HS-5 (cell line): ENCODE measurements around the gene FTSJ1.

Source experiments
- DNase-seq: peaks from one replicate; pipeline ENCODE4 v3.0.0-alpha.2; 2012; ENCODE audit warnings: low read depth

The FTSJ1 gene

DNA sequence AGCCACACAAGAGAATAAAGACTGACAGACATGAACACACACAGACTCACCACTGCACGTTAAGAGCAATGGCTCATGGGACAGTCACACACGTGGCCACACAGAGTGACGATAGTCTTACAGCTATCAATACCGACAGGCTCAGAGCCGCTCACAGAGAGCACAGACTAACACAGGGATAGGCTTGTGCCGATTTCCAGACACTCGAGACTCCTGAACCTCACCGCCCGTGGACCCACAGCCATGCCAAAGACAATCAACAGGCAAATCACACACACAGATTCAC is 5.2 kb upstream of the FTSJ1 start:
- no peak for DNase-seq

DNA sequence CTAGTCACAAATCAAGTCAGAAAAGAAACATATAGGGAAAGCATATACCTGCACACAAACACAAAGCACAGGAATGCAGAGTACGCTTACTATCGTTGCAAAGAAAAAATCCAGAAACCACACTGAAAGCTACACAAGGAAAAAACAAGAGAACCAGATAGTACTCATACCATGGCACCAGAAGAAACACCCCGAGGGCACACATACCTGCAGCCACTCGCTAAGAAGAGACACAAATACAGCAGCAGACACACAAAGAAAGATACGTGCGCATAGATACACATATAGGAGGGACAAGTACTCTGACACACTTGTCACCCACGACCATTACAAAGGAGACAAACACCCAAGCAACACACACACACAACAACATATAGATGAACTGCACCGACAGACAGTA is 4.5 kb upstream of the FTSJ1 start:
- no peak for DNase-seq

DNA sequence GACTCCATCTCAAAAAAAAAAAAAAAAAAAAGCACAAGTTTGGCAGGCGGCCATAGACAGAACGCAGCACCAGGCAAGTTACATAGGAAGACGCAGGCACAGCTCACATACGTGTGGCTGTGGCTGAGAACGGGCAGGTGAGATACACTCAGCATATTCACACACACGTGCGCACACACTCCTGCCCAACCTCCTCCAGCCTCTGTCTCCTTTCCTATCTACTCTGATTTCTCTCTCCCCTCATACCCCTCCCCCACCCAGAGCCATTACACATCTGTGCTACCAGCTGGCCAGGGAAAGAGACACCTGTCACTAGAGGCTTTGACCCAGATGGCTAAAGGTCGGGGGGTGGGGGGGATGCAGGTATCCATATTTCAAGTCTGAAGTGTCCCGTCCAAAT is 3.8 kb upstream of the FTSJ1 start:
- no peak for DNase-seq

DNA sequence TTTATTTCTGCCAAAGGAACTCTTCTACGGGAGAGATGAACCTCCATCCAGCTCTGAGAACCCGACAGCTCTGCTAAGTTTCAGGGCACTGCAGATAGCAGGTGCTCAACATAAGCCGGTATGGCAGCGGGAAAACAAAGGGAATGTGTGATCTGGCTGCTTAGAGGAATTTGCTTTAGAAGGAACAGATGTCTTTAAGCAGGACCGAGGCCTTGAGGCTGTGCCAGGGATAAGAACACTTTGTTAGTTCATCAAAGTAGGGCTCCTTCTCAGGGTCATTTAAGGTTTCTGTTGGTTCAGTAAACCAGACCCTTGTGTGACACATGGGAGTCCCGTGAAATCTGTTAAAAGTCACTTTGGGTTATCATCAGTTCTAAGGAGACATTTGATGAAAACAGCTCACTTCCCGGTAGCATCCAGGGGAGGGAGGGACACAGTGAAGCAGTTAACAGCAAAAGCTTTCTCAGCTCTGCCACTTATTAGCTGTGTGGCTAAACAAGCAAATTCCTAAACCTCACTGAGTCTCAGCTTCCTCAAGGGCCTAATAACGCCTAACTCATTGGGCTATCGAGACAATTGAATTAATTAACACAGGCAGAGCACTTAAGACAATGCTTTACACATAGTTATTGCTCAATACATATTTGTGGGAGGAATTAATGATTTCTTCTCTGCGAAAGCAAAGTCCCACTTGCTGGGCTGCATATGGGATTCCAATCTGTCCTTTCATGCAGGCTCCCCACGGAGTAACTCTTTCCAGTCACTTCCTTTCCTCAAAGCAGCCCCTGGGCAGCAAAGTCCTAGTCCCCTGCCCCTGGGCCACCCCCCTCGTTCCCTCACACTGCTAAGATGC is 2.9 kb upstream of the FTSJ1 start:
- DNase-seq, result no peak

DNA sequence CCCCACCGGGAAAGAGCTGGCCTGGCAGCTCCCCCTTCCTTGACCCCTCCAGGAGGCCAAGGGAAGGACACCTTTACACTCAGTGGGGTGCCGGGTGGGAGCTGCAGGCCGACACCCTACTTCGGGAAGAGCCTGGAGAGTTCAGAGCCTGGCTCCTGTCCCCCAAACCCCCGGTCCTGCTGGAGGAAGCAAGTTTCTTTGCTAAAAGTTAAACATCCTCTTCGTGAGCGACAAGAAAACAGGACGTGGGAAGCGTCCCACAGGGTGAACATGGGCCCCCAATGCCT is 2.4 kb upstream of the FTSJ1 start:
- DNase-seq, result no peak

DNA sequence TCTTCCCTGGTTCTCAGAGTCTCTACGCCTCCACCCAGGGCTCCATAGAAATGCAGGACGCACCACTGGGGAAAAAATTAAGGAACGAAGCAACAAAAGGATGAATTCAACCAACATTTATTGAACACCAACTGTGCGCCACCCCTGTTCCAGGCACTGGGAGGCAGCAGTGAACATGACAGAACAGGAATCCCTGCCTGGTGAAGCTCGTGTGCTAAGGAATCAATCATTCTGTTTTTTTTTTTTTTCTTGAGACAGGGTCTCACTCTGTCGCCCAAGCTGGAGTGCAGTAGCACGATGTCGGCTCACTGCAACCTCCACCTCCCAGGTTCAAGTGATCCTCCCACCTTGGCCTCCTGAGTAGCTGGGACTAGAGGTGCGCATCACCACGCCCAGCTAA is 1.9 kb upstream of the FTSJ1 start:
- DNase-seq, result no peak

DNA sequence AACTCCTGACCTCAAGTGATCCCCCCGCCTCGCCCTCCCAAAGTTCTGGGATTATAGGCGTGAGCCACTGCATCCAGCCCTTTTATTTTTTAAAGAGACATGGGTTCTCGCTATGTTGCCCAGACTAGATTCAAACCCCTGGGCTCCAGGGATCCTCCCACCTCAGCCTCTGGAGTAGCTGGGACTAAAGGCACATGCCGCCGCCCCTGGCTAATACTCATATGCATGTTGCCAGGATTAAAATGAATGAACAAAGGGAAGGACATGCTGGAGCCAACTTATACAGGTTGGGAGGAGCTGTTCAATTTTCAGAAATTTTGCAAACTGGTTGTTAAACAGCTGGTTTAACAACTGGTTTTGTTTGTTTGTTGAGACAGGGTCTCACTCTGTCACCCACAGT is 1.4 kb upstream of the FTSJ1 start:
- no peak for DNase-seq

DNA sequence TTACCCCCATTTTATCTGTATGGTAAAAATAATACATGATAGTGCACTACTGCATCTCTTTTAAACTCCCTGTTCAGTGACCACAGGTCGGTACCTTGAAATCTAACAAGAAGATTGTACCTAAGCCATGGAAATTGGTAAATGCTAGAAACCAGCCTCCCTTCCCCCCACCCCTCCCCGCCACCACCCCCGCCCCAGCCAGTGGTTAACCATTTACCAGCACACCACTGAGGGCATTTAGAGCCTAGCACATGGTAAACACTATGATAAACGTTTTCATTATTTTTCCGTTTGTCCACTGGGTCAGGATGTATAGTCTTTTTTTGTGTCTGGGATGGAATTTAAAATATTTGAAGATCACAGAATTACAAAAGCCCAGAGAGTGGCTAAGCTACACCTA is 703 bp upstream of the FTSJ1 start:
- DNase-seq, result no peak

DNA sequence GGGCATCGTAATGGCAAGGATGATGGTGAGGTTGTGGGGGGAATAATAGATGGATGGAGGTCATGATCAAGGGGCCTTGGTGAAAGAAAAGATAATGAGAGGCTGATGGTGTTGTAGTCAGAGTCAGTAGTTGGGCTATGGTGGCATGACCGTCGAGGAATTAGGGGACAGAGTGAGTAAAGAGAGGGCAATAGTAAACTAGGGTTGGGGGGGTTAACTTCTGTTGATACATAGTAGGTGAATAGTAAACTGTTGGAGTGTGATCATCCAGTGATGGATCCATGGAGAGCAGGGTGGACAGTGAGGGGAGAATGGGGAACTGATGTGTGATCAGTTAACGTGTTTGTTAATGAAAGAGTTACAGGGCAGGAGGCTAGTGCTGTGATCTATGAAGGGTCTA is 920 bp downstream of the FTSJ1 start:
- no peak for DNase-seq

DNA sequence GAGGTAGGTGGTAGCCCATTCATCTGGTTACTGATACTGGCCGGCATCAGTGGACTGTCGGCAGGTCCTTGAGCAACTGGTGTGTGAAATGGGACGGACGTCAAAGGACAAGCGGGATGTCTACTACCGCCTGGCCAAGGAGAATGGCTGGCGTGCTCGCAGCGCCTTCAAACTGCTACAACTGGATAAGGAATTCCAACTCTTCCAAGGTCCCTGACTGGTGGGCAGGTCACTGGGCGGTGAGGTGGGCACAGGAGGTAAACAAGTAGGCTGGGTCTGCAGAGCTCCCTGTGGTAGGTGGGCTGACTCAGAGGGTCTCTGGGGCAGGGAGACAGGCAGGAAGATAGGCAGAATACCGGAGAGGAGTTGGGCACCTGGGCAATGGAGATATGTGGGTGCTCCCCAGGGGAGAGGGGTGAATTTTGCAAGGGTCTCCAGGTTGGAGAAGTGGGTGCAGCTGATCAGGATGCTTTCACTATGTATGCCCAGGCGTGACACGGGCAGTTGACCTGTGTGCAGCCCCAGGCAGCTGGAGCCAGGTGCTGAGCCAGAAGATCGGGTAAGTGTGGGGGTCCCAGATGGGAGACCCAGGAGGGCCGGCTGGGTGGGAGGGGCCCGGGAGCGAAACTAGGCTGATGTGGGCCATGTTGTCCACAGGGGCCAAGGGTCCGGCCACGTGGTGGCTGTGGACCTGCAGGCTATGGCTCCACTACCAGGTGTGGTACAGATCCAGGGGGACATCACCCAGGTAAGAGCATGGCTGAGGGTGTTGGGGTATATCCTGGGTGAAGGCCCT is 2.2 kb downstream of the FTSJ1 start:
- DNase-seq, result no peak

DNA sequence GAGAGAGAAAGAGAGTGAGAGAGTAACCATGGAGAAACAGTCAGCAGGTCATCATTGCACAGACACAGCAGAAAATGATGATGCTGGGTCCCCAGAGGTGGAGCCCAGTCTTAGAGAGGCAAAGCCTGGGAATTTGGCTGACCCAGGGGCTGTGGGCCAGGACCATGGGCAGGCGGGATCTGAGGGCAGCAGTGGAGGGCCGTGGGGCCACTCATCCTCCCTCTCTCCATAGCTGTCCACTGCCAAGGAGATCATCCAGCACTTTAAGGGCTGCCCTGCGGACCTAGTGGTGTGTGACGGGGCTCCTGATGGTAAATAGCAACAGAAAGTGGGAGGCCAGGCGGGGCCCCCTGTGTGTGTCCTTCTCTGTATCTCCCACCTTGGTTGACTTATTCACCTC is 2.8 kb downstream of the FTSJ1 start:
- no peak for DNase-seq

DNA sequence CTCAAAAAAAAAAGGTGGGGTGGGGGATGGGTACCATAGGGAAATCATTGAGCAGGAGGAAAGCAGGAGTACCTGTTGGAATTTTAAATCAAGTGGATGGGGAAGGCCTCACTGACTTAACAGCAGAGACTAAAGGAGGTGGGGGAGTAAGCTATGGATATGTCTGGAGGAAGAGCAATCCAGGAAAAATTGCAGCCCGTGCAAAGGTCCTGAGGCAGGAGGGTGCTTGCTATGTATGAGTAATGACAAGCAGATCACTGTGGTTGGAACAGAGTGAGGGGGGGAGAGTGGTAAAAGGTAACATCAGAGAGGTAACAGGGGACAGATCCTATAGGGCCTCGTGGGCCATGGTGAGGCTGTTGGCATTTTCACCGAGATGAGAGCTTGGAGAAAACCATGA is 4.1 kb downstream of the FTSJ1 start:
- no peak for DNase-seq

DNA sequence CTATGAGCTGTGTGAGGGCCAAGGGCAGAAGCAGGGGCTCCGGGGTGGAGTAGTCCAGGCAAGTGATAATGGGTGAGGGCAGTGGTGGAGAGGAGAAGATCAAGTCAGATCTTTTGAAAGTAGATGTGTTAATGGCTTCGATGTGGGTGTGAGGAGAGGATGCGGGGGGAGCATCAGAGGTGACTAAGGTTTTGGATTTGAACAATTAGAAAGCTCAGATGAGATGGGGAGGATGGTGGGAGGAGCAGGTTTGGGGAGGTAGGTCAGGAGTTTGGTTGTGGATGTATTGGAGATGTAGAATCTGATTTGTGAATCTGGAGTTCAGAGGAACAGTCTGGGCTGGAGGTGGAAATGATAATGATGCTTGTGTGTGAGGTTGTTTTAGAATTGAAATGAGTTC is 4.6 kb downstream of the FTSJ1 start:
- no peak for DNase-seq

DNA sequence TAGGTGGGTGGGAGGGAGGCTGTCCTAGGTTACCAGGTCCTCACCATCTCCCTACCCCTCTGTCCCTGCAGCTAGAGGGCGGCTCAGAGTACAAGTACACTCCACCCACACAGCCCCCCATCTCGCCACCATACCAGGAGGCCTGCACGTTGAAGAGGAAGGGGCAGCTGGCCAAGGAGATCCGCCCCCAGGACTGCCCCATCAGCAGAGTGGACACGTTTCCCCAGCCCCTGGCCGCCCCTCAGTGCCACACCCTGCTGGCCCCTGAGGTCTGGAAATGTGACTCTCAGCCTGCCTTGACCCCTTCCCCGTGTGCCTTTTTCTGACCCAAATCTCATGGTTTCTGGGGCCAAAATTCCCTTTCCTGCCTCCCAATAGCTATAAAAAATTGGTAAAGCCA is 6.5 kb downstream of the FTSJ1 start:
- no peak for DNase-seq

DNA sequence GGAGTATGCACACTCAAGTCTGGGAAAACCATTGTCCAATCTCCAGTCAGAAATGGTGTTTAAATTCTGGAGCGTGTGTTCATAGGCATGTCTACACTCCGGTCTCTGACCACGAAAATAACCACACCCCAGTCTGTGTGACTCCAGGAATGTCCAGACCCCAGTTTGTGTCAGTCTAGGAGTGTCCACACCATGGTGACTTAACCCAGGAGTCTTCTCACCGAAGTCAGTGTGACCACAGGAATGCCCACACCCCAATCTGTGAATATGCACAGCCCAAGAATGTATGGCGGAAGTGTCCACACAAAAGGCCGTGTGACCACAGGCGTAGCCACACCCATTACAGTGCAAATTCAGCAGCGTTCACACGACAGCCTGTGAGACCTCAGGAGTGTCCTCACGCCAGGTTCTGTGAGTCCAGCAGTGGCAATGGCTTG is 11.4 kb downstream of the FTSJ1 start:
- peak; percentile 89 for DNase-seq

DNA sequence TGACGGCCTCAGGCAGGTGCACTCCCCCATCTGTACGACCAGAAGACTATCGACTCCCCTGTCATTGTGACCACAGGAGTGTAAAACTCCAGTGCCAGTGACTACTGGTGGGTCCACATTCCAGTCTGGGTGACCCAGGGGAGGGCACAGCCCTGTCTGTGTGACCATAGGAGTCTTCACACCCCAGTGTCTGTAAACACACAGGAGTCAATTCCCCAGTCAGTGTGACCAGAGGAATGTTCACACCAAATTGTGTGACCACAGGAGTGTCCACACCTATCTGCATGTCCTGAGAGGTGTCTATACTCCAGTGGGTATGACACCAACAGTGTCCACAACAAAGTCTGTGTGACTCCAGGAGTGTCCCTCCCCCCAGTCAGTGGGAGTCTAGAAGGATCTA is 12.0 kb downstream of the FTSJ1 start:
- DNase-seq, result no peak

DNA sequence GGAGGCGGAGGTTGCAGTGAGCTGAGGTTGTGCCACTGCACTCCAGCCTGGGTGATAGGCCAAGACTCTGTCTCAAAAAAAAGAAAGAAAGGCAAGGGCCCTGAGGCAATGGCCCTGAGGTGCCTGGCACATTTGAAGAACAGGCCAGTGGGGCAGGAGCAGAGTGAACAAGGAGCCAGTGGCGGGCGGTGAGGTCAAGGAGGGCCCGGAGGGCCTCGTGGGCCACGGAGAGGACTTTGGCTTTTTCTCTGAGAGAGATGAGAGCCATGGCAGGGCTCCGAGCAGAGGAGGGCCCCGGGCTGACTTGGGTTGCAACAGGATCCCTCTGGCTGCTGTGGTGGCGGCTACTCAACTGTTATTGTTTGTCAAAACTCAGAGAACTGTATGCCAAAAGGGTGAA is 13.3 kb downstream of the FTSJ1 start:
- no peak for DNase-seq

DNA sequence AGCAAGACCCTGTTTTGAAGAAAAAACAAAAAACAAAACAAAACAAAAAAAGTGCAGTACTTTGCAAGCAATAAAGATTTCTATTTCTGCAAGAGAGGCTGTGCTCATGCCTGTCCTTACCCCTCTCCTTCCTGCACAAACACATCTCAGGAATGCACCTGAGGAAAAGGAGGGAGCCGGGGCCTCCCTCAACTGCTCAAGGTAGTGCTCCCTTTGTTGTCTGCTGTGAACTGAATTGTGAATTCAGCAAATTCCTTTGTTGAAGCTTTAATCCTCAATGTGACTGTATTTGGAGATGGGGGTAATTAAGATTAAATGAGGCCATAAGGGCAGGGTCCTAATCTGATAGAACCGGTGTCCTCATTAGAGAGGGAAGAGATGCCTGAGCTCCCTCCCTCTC is 13.9 kb downstream of the FTSJ1 start:
- DNase-seq, result no peak

DNA sequence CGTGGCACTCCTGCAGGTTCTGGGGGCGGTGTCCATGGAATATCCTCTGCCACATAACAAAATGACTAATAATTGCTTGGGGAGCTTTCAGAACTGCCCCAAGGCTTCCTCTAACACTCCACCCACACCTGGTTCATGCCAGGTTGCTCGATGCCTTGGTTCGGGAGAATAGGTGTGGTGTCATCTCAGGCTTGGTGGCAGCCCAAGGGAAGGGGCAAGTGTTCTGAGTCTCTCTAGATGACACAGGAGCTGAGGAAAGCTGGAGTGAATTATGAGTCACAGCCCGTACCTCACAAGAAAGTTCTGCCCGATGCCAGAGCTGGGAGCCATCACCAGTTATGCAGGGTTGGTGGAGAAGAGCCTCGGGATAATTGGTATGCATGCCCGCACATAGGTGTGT is 14.7 kb downstream of the FTSJ1 start:
- no peak for DNase-seq

DNA sequence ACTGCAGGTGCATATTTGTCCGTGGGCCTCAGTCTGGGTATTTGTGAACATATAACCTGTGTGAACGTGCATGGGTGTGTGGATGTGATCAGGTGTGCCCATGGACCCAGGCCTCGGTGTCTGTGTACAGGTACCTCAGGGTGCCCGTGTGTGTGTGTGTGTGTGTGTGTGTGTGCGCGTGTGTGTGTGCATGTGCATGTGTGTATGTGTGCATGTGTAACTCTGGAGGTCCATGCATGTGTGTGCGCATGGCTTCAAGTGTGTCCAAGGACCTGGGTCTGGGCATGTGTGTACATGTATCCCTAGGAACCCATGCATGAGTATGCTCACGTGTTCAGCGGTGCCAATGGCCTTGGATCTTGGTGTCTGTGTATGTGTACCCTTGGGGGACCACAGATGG is 15.8 kb downstream of the FTSJ1 start:
- DNase-seq, result no peak

DNA sequence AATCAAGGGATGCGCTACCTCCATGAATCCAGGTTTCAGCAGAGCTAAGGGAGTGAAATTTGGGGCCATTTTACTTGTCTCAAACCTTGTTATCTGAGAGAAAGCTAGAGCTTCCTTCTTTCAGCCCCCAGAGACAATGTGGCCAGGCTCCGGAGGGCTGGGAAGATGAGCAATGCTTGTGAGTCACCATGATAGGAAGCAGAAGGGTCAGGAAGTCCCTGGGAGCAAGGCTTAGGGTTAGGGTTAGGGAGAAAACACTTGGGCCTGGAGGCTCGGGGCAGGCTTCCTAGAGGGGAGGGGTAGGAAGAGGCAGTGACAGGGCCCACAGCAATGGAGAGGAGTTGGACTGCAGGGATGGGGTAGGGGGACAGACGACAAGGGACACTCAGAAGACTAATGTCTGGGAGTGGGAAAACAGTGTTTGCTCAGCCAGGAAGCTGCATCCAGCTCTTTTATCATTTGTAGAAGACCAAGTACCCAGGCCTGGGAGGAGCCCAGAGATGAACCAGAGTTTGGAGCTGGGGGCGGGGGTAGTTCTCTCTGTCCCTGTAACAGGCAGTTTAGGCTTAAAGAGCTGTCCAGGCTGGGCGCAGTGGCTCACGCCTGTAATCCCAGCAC is 16.4 kb downstream of the FTSJ1 start:
- DNase-seq, result peak; percentile 42

DNA sequence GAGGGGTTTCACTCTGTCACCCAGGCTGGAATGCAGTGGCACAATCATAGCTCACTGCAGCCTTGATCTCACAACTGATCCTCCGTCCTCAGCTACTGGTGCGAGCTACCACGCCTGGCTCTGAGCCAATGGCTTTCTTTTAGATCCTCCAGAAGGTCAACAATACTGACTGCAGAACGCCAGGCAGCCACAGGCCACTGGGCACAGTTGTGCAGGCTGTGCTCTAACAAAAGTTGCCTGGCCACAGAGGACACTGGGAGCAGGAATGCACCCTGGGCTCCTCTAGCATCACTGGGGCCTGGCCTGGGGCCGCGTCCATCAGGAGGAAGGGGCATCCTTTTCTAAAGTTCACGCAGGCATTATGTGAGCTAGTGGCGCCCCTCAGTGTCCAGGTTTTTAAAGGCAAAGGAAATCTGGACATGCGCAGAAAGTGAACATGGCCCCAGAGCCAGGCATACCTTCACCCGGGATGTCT is 17.9 kb downstream of the FTSJ1 start:
- DNase-seq, result no peak

DNA sequence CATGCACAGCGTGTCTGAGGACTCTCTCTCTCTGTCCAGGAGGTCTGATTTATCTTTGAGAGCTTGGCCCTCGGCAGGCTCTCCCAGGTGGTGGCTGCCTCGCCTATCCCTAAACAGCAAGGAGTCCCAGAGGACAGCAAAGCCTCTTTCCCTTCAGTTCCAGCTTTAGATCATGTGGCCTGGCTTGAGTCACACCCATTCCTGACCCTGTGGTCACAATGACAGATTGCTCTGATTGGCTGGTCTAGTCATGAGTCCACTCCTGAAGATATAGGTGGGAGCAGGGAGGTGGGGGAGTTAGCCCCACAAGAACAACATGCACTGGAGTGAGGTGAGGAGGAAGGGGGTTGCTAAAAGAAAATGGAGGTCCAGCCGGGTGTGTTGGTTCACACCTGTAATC is 20.7 kb downstream of the FTSJ1 start:
- no peak for DNase-seq

DNA sequence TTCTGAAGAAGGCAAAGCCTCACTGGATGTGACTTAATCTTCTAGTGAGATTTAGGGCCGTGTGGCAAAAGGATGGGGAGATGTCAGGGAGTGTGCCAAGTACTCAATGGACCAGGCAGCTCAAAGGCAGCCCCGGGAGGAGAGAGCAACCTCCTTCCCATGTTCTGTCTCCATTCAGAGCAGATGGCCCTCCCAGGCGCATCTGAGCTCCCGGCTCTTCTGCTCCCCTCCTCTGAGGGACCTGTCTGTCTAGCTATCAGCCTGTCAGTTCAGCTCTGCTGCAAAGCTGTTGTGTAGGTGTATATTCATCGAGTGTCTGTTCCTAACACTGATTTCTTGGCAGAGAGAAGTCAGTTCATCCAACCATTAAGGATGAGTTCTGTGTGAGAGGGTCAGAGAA is 21.9 kb downstream of the FTSJ1 start:
- no peak for DNase-seq
